ENCODE measurements around the gene KIR2DL3.
"Not testable (repeated sequence)": the region's sequence is repeated elsewhere in the genome, so short reads cannot be mapped to it uniquely, and the experiment has no call there.

Gene KIR2DL3

DNA sequence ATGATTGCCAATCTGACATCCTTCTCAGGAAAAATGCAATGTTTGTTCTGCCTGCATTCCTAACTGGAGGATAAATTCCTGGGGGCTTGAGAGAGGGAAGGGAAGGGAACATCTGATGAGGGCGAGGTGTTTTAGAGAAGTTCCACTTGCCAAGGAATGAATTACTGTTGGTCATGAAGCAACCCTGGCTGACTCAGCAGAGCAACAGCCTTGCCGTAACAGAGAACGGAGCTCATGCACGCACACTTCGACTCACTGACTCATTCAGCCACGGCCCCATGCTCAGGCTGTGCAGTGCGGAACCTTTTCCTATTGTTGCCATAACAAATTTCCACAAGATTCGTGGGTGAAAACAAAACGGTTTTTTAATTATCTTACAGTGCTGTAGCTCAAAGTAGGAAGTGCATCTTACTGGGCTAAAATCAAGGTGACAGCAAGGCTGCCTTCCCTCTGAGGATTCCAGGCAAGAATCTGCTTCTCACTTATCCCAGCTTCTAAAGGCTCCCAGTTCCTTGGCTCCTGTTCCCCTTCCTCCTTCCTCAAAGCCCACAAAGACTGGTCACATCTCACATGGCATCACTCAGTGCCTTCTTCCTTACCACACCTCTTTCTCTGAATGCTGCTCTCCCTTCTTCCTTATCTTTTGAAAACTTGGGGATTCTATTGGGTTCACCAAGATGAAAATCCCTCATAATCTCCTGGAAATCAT, 9.5 kb downstream of the KIR2DL3 start:
- not testable (repeated sequence) for DNase-seq

DNA sequence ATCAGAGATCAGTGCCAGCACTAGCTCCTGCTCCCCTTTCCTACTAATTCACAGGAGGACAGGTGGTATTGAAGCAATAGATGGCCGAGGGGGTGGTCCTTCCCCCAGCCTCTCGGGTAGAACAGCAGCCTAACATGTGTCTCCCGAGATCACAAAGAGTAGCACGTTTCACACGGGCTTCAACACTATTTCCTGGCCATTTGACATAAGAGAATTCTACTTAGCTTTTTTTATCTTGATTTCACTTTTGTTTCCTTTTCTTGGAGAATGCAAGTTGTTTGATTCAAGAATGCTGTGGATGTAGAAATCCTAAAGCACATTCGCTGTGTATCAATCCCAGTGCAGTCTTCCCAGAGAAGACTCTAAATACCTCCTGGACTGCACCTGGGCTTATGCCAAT, 12.0 kb downstream of the KIR2DL3 start:
- DNase-seq, result not testable (repeated sequence)

DNA sequence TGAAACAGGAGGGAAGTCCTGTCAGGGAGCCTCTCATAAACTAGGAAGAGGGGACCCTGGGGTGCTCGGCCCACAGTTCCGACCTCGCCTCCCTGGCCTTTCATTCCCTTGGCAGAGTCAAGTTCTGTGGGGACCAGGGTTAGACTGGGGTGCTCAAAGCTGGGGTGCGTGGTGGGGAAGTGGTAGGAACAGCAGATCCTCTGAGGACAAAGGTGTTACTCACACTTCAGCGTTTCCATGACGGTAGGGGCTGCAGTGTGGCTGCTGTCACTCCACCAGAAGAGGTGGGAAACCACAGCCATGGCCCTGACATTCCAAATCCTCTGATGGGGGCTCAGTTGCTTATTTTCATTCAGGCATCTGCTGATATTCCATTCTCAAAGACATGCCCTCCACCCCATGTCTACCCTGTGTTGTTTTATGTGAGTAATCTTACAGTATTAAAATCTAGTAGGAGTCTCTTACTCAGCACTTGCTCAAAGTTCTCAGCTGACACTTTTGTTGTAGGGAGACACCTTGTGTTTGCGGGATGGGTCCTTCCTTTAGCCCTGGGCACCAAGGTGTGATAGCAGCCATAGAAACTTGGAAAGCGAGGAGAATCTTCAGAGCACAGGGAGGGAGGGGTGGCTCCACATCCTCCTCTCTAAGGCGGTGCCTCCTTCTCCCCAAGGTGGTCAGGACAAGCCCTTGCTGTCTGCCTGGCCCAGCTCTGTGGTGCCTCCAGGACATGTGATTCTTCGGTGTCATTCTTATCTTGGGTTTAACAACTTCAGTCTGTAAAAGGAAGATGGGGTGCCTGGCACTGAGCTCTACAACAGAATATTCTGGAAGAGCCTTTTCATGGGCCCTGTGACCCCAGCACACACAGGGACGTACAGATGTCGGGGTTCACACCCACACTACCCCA, 18.1 kb downstream of the KIR2DL3 start:
- not testable (repeated sequence) for DNase-seq

DNA sequence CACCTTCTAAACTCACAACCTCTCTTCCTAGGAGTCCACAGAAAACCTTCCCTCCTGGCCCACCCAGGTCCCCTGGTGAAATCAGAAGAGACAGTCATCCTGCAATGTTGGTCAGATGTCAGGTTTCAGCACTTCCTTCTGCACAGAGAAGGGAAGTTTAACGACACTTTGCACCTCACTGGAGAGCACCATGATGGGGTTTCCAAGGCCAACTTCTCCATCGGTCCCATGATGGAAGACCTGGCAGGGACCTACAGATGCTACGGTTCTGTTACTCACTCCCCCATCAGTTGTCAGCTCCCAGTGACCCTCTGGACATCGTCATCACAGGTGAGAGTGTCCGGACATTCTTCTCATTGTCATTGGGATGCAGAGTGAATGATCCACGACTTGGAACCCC, 20.3 kb downstream of the KIR2DL3 start:
- DNase-seq, result not testable (repeated sequence)

DNA sequence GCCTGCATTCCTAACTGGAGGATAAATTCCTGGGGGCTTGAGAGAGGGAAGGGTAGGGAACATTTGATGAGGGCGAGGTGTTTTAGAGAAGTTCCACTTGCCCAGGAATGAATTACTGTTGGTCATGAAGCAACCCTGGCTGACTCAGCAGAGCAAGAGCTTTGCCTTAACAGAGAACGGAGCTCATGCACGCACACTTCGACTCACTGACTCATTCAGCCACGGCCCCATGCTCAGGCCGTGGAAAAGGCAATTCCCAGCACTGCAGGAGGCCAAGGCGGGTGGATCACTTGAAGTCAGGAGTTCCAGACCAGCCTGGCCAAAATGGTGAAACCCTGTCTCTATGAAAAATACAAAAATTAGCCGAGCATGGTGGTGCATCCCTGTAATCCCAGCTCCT, 25.9 kb downstream of the KIR2DL3 start:
- not testable (repeated sequence) for DNase-seq

DNA sequence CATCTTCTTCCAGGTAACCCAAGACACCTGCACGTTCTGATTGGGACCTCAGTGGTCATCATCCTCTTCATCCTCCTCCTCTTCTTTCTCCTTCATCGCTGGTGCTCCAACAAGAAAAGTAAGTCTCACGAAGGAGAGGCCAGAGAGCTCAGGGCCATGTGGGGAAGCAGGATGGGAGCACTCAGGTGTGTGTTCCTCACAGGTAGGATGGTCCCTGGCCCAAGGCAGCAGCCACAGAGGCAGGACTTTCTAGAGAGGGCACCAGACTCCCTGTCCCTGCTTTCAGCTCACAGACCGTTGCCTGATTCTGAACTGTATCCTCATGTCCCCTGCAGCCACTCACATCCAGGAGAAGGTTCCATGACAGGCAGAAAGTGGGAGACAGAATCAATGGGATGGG, 28.2 kb downstream of the KIR2DL3 start:
- DNase-seq, result not testable (repeated sequence)

DNA sequence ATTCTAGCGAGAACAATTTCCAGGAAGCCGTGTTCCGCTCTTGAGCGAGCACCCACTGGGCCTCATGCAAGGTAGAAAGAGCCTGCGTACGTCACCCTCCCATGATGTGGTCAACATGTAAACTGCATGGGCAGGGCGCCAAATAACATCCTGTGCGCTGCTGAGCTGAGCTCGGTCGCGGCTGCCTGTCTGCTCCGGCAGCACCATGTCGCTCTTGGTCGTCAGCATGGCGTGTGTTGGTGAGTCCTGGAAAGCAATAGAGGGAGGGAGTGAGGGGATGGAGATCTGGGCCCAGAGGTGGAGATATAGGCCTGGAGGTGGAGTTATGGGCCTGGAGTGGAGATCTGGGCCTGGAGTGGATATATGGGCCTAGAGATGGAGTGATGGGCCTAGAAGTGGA, 31.3 kb downstream of the KIR2DL3 start, which contains the start of gene KIR2DL1:
KIR2DL1 (plus strand) TSS at position 148 of the 400 bp plus-strand sequence; CDS start at position 206, 58 bp downstream.
- DNase-seq, result not testable (repeated sequence)

DNA sequence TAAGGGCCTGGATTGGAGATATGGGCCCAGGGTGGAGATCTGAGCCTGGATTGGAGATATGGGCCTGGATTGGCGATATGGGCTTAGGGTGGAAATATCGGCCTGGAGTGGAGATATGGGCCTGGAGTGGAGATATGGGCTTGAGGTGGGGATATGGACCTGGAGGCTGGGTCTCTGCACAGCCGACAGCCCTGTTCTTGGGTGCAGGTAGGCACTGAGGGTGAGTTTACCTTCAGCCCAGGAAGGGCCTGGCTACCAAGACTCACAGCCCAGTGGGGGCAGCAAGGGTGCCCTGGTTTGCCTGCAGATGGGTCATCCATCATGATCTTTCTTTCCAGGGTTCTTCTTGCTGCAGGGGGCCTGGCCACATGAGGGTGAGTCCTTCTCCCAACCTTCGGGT, 32.2 kb downstream of the KIR2DL3 start:
- not testable (repeated sequence) for DNase-seq

DNA sequence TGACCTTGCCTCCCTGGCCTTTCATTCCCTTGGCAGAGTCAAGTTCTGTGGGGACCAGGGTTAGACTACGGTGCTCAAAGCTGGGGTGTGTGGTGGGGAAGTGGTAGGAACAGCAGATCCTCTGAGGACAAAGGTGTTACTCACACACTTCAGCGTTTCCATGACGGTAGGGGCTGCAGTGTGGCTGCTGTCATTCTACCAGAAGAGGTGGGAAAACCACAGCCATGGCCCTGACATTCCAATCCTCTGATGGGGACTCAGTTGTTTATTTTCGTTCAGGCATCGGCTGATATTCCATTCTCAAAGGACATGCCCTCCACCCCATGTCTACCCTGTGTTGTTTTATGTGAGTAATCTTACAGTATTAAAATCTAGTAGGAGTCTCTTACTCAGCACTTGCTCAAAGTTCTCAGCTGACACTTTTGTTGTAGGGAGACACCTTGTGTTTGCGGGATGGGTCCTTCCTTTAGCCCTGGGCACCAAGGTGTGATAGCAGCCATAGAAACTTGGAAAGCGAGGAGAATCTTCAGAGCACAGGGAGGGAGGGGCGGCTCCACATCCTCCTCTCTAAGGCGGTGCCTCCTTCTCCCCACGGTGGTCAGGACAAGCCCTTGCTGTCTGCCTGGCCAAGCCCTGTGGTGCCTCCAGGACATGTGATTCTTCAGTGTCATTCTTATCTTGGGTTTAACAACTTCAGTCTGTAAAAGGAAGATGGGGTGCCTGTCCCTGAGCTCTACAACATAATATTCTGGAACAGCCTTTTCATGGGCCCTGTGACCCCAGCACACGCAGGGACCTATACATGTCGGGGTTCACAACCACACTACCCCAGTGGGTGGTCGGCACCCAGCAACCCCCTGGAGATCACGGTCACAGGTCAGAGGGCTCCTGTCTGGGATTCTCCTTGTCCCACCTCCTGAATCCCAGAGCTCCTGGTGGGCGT, 33.0 kb downstream of the KIR2DL3 start:
- not testable (repeated sequence) for DNase-seq

DNA sequence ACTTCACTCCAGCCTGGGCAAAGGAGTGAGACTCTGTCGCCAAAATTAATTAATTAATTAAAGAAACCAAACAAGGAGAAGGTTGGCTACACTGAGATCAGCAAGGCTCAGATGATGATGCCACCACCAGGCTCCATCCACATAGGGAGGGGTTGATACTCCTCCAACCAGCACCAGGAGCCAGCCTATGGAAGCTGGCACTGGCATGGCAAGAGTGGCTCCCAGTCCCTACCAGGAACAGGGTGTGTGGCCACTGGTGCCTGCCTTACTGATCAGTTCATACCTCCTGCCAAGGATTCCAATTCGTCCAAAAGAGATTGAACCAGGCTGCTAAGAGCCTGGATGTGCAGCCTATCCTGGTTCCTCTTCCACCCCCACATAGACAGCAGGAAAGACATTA, 34.4 kb downstream of the KIR2DL3 start:
- not testable (repeated sequence) for DNase-seq

DNA sequence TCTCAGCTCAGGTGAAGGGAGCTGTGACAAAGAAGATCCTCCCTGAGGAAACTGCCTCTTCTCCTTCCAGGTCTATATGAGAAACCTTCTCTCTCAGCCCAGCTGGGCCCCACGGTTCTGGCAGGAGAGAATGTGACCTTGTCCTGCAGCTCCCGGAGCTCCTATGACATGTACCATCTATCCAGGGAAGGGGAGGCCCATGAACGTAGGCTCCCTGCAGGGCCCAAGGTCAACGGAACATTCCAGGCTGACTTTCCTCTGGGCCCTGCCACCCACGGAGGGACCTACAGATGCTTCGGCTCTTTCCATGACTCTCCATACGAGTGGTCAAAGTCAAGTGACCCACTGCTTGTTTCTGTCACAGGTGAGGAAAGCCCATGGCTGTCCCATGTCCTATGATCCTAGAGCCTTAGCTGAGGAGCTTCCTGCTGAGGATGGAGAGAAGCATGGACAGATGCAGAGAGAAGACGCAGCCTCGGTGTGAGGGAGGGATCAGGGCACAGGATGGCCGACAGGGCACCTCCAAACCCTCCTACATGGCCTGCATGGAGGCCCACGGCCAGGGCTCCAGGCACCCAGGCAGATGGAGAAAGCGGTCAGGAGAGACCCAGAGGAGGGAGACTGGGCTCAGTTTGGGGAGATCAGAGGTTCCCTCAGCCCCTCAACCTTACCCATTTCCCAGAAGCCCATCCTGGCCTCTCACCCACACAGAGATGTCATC, 36.9 kb downstream of the KIR2DL3 start:
- not testable (repeated sequence) for DNase-seq

DNA sequence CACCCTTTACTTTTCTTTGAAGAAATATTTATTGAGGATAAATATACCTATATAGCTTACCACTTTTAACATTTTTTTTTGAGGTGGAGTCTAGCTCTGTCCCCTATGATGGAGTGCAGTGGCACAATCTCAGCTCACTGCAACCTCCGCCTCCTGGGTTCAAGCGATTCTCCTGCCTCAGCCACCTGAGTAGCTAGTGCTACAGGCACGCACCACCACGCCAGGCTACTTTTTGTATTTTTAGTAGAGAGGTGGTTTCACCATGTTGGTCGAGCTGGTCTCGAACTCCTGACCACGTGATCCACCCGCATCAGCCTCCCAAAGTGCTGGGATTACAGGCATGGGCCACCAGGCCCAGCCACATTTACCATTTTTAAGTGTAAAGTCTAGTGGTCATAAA, 37.5 kb downstream of the KIR2DL3 start:
- DNase-seq, result not testable (repeated sequence)

DNA sequence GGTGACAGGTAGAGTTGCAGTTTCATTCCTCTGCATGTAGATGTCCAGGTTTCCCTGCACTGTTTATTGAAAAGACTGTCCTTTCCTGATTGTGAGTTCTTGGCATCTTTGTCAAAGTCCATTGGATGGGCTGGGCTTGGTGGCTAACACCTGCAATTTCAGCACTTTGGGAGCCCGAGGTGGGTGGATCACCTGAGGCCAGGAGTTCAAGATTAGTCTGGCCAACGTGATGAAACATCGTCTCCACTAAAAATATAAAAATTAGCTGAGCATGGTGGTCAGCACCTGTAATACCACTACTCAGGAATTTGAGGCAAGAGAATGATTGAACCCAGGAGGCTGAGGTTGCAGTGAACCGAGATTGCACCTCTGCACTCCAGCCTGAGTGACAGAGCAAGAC, 39.5 kb downstream of the KIR2DL3 start:
- not testable (repeated sequence) for DNase-seq

DNA sequence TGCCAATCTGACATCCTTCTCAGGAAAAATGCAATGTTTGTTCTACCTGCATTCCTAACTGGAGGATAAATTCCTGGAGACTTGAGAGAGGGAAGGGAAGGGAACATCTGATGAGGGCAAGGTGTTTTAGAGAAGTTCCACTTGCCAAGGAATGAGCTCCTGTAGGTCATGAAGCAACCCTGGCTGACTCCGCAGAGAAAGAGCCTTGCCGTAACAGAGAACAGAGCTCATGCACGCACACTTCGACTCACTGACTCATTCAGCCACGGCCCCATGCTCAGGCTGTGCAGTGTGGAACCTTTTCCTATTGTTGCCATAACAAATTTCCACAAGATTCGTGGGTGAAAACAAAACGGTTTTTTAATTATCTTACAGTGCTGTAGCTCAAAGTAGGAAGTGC, 40.6 kb downstream of the KIR2DL3 start:
- not testable (repeated sequence) for DNase-seq

DNA sequence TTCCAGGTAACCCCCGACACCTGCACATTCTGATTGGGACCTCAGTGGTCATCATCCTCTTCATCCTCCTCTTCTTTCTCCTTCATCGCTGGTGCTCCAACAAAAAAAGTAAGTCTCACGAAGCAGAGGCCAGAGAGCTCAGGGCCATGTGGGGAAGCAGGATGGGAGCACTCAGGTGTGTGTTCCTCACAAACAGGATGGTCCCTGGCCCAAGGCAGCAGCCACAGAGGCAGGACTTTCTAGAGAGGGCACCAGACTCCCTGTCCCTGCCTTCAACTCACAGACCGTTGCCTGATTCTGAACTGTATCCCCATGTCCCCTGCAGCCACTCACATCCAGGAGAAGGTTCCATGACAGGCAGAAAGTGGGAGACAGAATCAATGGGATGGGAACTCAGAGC, 44.6 kb downstream of the KIR2DL3 start:
- DNase-seq, result not testable (repeated sequence)

DNA sequence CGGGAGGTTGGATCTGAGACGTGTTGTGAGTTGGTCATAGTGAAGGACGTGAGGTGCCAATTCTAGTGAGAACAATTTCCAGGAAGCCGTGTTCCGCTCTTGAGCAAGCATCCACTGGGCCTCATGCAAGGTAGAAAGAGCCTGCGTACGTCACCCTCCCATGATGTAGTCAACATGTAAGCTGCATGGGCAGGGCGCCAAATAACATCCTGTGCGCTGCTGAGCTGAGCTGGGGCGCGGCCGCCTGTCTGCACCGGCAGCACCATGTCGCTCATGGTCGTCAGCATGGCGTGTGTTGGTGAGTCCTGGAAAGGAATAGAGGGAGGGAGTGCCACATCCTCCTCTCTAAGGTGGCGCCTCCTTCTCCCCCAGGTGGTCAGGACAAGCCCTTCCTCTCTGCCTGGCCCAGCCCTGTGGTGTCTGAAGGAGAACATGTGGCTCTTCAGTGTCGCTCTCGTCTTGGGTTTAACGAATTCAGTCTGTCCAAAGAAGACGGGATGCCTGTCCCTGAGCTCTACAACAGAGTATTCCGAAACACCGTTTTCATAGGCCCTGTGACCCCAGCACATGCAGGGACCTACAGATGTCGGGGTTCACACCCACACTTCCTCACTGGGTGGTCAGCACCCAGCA, 47.9 kb downstream of the KIR2DL3 start:
- DNase-seq, result not testable (repeated sequence)

DNA sequence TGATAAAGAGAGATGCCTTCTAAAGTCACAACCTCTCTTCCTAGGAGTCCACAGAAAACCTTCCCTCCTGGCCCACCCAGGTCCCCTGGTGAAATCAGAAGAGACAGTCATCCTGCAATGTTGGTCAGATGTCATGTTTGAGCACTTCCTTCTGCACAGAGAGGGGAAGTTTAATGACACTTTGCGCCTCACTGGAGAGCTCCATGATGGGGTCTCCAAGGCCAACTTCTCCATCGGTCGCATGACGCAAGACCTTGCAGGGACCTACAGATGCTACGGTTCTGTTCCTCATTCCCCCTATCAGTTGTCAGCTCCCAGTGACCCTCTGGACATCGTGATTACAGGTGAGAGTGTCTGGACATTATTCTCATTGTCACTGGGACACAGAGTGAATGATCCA, 49.8 kb downstream of the KIR2DL3 start:
- not testable (repeated sequence) for DNase-seq

DNA sequence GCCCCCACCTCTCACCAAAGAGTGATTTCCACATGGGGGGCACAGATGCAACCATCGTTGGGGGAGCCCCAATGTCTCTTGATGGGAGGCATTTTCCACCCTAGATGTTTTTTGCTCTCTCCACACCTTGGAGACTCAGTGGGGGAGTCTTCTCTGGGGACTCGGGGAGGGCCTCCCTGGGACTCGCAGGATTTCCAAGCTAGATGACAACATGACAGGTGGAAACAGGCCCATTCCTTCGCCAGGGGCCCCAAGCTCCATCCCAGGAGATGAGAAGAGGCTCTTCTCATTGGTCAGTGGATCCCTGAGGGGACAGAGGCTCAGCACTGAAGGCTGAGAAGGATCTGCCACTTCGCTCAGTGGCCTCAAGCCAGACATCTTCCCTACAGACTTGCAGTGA, 52.4 kb downstream of the KIR2DL3 start:
- DNase-seq, result no peak

DNA sequence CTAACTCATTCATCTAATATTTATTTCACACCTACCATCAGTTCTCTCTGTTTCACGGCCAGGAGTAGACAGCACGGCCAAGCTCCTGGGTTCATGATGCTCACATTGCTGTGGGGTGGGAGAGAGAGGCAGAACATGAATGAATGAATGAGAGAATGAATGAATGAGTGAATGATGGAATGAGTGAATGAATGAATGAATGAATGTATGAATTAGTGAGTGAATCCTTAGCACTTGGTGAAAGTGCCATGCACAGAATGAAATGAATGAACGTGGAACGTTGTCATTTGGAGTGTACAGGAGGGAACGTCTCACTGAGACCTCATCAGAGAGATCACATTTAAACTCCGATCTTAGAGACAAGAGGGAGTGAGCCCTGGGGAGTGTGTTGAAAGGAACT, 53.2 kb downstream of the KIR2DL3 start:
- no peak for DNase-seq

DNA sequence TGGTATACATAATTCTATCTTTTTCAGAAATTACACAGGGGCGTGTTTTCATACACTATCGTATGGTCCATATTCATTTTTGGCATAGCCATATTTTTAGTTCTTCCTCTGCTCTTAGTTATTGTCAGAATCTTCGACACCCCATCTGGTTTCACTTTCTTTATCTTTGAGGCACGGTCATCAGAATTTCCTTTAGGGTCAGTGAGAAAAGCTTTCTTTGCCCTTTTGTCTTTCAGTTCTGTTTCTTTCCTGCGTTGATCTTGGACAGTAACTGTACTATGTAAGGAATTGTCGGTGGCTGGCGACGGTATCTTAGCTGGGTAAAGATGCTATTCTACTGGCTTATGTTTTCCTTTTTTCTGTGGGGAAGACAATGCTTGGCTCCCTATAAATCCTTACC, 54.5 kb downstream of the KIR2DL3 start:
- no peak for DNase-seq

DNA sequence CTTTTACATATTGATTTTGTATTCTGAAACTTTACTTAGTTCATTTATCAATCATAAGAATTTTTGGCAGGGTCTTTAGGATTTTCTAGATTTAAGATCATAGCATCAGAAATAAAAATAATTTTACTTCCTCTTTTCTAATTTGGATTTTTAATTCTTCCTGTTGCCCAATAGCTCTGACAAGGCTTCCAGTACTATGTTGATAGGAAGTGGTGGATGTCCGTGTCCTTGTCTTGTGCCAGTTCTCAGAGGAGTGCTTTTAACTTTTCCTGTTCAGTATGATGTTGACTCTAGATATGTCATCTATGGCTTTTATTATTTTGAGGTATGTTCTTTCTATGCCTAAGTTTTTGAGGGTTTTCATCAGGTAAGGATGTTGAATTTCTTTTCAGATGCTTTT, 57.4 kb downstream of the KIR2DL3 start:
- no peak for DNase-seq
